ENCODE data around the gene PTPRO. TPM values are rescaled to one million over a fixed set of nuclear protein-coding genes. Genes with fewer than 3 reads are reported as not detected.

Gene PTPRO
- polyA plus RNA-seq, 1 experiment: 0.10 TPM

GRCh38 chr12:15532364-15532977 is 210.2 kb downstream of the PTPRO start:
- ChIA-PET POLR2A (no interaction called here), CTCF (interaction anchor here (0.6 to 3.2 kb wide), 43 partner anchors 9 to 820 kb away, joined by 3 to 226 read pairs (median 5); no protein-coding TSS in a partner anchor)
- H3K4me3 ChIP-seq (ENCODE audit: low read depth, low read length): no peak overlapping the region
- peak; percentile 73 for TF ChIP-seq CTCF (IDR thresholded peaks at IDR 0.05; ENCODE audit: low read depth, low read length)
- no peaks in the 10 kb centered on the region for H3K9me3 ChIP-seq (ENCODE audit: control insufficient read depth, insufficient read depth, low read length)
- H3K27ac ChIP-seq (ENCODE audit: low read depth, low read length): no peak overlapping the region
- DNase-seq (ENCODE audit: low read depth, low spot score): peak; percentile 50
- no peaks in the 10 kb centered on the region for H3K27me3 ChIP-seq (ENCODE audit: control insufficient read depth, insufficient read depth, low read length)

- no peak overlapping the region; the same call in 1 of the 2 replicates for H3K4me3 ChIP-seq (ENCODE audit: low read depth, low read length)
- H3K27ac ChIP-seq (ENCODE audit: low read depth, low read length): no peak overlapping the region
- no peak for DNase-seq (ENCODE audit: low read depth, low spot score)
- no peaks in the 10 kb centered on the region for H3K9me3 ChIP-seq (ENCODE audit: control insufficient read depth, insufficient read depth, low read length)
- no peaks in the 10 kb centered on the region for H3K27me3 ChIP-seq (ENCODE audit: control insufficient read depth, insufficient read depth, low read length)
- POLR2A ChIA-PET: no interaction called here
- CTCF ChIA-PET: interaction anchor here (0.8 to 3.2 kb wide), 13 partner anchors 11 to 324 kb away, joined by 3 to 42 read pairs (median 5); no protein-coding TSS in a partner anchor
- no peak for TF ChIP-seq CTCF (IDR thresholded peaks at IDR 0.05; ENCODE audit: low read depth, low read length)
These were observed 212.0 kb downstream of the PTPRO start for GRCh38 chr12:15534322-15534721.

- CTCF ChIA-PET: interaction anchor here (0.8 to 3.2 kb wide), 11 partner anchors 12 to 321 kb away, joined by 3 to 42 read pairs (median 5); no protein-coding TSS in a partner anchor
- no peak for DNase-seq (ENCODE audit: low read depth, low spot score)
These were observed 212.6 kb downstream of the PTPRO start for GRCh38 chr12:15534874-15535273.

DNA sequence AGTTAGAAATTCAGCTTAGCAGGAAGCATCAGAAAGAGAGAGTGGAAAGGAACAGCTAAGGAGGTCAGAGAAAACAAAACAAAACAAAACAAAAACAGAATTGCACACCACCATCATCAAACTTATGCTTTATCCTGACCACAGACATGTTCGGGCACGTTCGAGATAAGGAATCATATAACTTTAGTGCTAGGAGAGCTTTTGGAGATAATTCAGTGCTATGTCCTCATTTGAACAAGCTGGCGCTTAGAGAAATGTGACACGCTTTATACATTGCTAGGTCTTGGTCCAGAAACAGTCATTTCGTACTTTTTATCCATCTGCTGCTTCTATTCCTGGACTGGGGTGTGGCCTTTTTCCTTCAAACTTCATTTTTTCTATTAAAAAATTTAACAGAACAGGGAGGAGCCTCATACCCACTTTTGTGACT is 213.1 kb downstream of the PTPRO start:
- H3K27me3 ChIP-seq (ENCODE audit: control insufficient read depth, insufficient read depth, low read length): no peaks in the 10 kb centered on the region
- DNase-seq (ENCODE audit: low read depth, low spot score): no peak
- H3K27ac ChIP-seq (ENCODE audit: low read depth, low read length): no peak overlapping the region
- ChIA-PET CTCF (interaction anchor here (1.2 to 3.2 kb wide), 8 partner anchors 12 to 321 kb away, joined by 3 to 42 read pairs (median 6); no protein-coding TSS in a partner anchor), POLR2A (no interaction called here)
- no peak for TF ChIP-seq CTCF (IDR thresholded peaks at IDR 0.05; ENCODE audit: low read depth, low read length)
- H3K4me3 ChIP-seq (ENCODE audit: low read depth, low read length): no peak overlapping the region
- no peaks in the 10 kb centered on the region for H3K9me3 ChIP-seq (ENCODE audit: control insufficient read depth, insufficient read depth, low read length)

More at GRCh38 chr12:15534874-15535273, 212.6 kb downstream of the PTPRO start:
- POLR2A ChIA-PET: no interaction called here
- Histone ChIP-seq H3K27ac (ENCODE audit: low read depth, low read length) (no peak overlapping the region), H3K9me3 (ENCODE audit: control insufficient read depth, insufficient read depth, low read length) (no peaks in the 10 kb centered on the region), H3K4me3 (ENCODE audit: low read depth, low read length) (no peak overlapping the region), H3K27me3 (ENCODE audit: control insufficient read depth, insufficient read depth, low read length) (no peaks in the 10 kb centered on the region)
- no peak for TF ChIP-seq CTCF (IDR thresholded peaks at IDR 0.05; ENCODE audit: low read depth, low read length)

DNA sequence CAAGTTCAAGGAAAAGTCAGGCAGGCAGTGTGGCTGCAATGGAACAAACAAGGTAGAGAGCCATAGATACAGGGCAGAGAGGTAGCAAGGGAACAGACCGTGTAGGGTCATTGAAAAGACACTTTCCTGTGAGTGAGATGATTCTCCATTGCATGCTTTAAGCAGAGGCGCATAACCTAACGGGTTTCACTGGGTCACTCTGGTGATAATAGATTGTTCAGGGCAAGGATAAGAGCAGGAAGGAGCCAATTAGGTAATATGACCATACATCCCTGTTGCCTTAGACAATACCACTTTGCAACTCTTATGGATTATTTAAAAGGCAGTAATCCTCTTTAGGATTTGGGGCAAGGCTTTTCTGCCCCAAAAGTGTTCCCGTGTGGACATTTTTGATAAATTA is 214.1 kb downstream of the PTPRO start:
- H3K27me3 ChIP-seq (ENCODE audit: control insufficient read depth, insufficient read depth, low read length): no peaks in the 10 kb centered on the region
- H3K4me3 ChIP-seq (ENCODE audit: low read depth, low read length): no peak overlapping the region
- H3K9me3 ChIP-seq (ENCODE audit: control insufficient read depth, insufficient read depth, low read length): no peaks in the 10 kb centered on the region
- TF ChIP-seq CTCF (IDR thresholded peaks at IDR 0.05; ENCODE audit: low read depth, low read length): no peak
- no peak overlapping the region for H3K27ac ChIP-seq (ENCODE audit: low read depth, low read length)
- DNase-seq (ENCODE audit: low read depth, low spot score): no peak
- CTCF ChIA-PET: interaction anchor here (1.2 to 3.2 kb wide), 3 partner anchors 48 to 321 kb away, joined by 3 to 42 read pairs (median 4); no protein-coding TSS in a partner anchor
- POLR2A ChIA-PET: no interaction called here

Measured in AG04450 (cell line).